Activated T-cell treated with anti-CD3 and anti-CD28 coated beads for 4 hours (primary cell): ENCODE results near the gene RNPEPL1.
"Not testable (repeated sequence)": the region's sequence is repeated elsewhere in the genome, so short reads cannot be mapped to it uniquely, and the experiment has no call there.

Source experiments
- DNase-seq: peaks from one replicate; pipeline ENCODE4 v3.0.0-alpha.2; 2020

Gene RNPEPL1, protein sequence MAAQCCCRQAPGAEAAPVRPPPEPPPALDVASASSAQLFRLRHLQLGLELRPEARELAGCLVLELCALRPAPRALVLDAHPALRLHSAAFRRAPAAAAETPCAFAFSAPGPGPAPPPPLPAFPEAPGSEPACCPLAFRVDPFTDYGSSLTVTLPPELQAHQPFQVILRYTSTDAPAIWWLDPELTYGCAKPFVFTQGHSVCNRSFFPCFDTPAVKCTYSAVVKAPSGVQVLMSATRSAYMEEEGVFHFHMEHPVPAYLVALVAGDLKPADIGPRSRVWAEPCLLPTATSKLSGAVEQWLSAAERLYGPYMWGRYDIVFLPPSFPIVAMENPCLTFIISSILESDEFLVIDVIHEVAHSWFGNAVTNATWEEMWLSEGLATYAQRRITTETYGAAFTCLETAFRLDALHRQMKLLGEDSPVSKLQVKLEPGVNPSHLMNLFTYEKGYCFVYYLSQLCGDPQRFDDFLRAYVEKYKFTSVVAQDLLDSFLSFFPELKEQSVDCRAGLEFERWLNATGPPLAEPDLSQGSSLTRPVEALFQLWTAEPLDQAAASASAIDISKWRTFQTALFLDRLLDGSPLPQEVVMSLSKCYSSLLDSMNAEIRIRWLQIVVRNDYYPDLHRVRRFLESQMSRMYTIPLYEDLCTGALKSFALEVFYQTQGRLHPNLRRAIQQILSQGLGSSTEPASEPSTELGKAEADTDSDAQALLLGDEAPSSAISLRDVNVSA

DNA sequence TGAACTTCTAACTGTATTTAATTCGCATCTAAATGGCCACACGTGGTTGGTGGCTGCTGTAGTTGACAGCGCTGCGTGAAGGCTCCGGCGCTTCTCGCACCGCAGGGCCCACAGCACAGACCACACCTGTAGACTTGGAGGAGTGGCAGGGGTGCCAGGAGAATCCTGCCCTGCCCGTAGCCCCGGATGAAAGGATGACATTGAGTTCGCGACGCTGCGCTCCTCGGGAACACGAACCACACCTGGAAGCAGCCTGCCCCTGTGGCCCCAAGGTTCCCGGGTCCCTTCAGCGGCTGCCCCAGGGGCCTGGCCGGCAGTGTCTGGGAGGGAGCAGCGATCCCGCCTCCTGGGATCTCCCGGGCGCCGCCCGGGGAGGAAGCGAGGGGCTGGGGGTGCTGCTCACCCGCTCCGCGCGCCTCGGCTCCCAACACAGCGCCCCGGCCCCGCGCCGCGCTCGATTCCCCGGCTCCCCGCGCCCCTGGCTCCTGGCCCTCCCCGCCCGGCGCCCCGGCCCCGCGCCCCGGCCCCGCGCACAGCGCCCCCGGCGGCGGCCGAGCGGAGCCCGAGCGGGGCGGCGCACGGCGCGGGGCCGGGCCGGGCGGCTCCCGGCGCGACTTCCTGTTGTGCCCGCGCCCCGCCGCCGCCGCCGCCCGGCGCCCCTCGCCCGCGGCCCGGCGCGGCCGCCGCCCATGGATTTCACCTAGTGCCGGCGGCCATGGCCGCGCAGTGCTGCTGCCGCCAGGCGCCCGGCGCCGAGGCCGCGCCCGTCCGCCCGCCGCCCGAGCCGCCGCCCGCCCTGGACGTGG lies at the start of gene RNPEPL1:
Gene RNPEPL1, plus strand, starts transcription at position 613 of the 806 bp plus-strand sequence. Its CDS starts 103 bp downstream, at position 716.
- DNase-seq: no peak

DNA sequence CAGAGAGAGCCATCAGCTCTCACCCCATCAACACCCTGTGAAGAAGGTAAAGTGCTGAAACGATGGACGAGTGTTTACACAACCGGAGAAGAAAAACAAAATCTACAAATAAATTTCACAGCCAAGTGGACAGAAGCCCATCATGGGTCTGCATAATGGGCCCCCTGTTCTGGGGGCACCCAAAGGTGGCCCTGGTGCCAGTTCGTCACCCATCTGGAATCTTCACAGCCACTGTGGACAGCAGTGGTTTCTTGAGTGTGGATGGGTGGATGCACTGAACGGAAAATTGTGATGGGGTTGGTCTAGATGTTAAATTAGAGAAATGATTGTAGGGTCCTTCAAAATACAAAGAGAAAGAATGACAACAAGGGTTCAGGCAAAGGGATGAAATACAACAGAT lies 49.3 kb upstream of the RNPEPL1 start:
- no peak for DNase-seq

DNA sequence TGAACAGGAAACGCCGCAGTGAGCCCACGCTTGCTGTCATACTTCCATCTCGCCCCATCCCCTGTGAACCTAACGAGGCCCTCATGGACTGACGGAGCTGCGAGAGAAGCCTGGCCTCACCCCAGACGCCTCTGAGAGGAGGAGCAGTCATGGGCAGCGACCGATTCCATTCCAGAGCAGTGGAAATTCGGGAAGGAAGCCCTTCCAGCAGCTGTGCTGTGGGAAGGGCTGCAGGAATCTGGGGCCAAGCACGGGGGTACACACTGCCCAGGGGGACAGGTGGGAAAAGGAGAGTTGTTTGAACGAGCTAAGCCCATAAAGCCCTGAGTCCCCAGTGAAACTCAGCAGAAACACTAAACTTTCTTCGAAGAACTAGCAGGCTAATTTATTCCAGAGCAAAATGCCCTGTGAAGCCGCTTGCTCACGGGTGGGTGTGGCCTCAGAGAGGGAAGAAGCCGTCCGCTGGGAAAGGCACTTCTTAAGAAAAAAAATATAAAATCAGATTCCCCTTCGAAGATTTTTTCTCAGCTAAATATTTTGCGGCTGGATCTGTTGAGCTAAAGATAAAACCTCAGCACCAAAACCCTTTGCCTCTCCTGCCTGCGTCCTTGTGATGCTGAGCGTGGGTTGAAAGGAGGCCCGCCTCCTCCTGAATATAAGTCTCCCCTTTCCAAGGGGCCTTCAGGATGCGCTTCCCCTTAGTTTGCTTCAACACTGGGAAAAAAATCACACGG lies 48.7 kb upstream of the RNPEPL1 start:
- no peak for DNase-seq

DNA sequence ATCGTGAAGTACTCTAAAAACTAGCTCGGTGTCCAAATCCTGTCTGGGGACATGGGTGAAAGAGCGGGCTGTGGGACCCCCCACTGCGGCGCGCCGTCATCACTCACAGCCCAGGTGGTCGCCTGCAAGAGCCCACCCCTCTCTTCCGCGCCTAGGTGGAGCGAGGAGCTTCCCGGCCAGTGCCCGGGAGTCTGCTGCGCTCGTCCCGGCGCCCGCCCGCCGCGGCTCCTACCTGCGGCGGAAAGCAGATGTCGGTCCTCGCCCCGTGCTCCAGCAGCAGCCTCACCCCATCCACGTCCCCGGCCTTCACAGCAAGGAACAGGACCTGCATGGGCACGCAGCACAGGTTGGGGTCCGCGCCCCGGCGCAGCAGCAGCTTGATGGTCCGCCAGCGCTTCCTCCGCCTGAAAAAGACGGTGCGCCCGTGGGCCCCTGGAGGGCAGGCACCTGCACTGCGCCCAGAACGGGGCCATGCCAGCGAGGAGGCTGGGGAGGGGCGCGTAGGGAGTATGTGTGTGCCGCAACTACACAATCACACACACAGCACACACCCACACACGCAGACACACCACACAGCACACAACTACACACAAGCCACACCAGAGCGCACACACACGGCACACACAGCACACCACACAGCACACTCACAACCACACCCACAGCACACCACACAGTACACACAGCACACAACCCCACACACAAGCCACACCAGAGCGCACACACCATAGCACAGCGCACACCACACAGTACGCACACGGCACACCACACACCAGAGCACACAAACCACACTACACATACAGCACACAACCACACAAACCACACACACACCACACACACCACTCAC lies 47.9 kb upstream of the RNPEPL1 start:
- DNase-seq: no peak

DNA sequence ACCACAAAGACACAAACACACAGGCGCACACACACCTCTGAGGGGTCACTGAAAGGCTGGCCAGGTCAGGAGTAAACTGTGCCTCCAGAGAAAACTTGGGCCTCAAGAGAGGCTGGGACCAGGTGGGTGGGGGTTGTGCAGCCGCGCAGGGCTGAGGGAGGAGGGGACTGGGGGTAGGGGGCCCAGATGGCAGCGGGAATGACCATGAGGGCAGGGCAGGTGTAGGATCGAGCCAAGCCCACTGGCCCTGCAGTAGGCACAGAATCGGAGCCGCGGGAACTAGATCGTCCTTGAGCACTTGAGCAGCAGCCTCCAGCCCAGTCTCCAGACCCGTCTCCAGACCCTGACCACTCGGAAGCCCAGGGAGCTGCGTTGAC lies 47.3 kb upstream of the RNPEPL1 start:
- no peak for DNase-seq

DNA sequence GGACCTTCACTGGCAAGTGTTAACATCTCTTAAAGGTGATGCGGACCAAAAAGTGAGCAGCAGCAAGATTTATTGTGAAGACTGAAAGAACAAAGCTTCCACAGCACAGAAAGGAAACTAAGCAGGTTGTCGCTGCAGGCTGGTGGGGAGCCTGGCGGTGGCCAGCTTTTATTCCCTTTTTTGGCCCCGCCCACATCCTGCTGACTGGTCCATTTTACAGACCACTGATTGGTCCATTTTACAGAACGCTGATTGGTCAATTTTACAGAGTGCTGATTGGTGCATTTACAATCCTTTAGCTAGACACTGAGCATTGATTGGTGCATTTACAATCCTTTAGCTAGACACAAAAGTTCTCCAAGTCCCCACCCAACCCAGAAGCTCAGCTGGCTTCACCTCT lies 46.4 kb upstream of the RNPEPL1 start:
- not testable (repeated sequence) for DNase-seq

DNA sequence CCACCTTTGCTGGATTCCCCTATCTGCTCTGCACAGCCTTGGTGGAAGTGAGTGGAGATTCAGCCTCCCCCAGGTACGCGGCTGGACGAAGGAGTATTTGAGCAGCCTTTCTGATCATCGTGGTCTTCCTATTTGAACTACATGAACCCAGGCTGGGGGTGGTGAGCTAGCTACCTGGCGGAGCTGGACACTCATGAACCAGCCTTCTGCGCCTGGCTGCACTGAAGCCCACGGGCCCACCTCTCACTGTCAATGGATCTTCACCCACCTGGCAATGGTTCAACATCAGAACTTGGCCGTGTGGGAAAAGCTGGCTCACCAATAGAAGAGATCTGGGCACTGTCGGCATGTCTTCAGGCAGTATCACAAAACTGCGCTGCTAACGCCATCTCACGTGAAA lies 45.9 kb upstream of the RNPEPL1 start:
- no peak for DNase-seq

DNA sequence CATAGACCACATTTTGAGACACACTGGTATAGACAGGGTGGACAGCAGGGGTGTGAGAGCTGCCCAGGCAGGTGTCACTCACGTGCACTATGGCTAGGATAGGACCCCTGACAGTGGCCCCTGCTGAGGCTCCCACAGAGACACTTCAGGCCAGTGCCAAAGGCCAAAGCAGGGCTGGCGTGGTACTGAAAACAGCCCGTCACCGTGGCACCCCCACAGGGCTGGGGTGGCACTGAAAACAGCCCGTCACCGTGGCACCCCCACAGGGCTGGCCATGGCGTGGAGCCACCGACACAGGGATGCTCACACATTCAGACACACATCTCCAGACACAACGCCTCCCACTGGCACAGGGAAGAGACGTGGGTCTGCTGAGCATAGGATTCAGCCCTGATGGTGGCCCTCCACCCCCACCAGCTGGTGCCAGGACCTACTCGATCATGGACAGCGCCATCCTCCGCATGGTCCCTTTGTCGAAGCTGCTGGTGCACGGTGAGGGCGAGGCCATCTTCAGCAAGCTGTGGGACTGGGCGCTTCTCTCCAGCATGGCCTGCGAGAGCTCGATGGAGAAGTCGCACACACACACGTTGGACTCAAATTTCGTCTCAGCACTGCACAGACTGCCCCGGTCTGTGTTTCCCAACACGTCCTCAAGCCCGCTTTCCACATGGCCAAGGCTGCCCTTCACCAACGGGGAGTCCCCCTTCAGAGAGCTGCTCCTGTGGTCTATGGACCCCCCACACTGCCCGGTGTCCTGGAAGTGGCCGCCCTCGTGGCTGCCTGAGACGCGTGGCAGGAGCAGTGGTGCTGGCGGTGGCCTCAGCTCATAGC lies 44.6 kb upstream of the RNPEPL1 start:
- DNase-seq: no peak

DNA sequence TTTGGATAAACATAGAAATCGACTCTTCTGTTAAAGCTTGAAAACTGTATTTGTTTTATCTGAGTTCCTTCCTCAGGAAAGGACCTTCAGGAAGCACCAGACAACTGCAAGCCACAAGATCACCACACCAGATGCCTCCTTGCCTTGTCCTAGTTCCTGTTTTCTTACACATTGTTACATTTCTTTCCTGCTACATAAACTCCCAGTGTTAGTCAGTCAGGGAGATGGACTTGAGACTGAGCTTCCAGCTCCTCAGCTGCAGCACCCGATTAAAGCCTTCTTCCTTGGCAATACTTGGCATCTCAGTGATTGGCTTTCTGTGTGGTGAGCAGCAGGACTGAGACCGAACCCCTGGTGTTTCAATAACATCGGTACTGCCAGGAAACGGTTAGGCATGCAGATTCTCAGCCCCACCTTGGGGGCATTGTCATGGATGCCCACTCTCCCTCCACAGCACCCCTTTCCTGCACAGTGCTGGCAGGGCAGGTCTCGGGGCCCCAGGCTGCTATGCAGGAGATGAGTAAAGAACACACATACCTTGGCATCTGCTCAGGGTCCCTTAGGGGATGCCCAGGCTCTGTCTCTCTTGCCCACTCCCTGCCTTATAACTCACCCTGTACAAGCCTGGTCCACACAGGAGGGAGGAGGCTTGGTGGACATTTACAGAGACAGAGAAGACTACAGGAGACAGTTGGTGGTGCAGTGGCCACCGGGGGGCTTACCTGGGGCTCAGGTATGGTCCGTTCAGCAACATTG lies 43.1 kb upstream of the RNPEPL1 start:
- DNase-seq: no peak

DNA sequence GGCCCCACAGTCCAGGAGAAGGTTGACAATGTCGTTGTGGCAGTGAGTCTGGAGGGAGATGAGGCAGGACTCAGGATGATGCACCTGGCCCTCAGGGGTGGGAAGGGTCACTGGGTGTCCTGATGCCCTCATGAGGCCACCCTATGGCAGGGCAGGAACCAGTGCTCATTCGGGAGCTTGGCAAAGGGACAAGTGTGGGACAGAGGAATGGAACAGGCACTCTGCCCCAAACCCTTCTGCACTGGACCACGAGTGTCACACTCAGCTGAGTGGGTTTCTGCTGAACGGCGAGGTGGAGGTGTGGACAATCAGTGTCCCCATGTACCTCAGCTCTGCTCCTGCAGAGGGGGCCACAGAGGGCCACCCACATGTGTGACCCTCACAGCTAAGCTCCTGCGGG lies 42.5 kb upstream of the RNPEPL1 start:
- DNase-seq: no peak

DNA sequence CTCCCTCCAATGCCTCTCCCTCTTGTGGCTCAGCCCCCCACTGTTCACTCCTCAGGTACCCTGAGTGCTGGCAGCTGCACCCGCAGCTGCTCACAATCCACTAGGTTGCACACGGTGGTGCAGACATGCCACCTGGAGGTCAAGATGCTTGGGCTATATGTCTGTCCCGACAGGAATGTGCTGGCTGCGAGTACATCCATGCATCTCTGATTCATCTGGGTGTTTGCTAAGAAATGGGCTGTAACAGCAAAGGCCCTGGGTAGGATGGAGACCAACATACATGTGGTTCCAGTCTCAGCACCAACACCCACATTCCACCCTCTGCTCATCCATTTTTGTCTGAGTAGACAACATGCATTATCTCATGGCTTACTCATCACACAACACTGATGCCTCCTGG lies 41.8 kb upstream of the RNPEPL1 start:
- DNase-seq: no peak

DNA sequence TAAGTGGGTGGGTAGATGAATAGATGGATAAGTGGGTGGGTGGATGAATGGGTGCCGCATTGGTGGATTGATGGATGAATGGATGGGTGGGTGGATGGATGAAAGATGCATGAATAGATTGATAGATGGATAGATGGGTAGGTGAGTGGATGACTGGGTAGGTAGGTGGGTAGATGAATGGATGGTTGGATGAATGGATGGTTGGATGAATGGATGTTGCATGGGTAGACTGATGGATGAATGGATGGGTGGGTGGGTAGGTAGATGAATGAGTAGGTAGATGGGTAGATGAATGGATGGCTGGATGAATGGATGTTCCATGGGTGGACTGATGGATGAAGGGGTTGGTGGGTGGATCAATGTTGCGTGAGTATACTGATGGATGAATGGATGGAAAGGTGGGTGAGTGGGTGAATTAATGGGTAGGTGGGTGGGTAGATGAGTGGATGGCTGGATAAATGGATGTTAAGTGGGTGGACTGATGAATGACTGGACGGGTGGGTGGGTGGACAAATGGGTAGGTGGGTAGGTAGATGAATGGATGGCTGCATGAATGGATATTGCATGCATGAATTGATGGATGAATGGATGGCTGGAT lies 41.0 kb upstream of the RNPEPL1 start:
- no peak for DNase-seq

DNA sequence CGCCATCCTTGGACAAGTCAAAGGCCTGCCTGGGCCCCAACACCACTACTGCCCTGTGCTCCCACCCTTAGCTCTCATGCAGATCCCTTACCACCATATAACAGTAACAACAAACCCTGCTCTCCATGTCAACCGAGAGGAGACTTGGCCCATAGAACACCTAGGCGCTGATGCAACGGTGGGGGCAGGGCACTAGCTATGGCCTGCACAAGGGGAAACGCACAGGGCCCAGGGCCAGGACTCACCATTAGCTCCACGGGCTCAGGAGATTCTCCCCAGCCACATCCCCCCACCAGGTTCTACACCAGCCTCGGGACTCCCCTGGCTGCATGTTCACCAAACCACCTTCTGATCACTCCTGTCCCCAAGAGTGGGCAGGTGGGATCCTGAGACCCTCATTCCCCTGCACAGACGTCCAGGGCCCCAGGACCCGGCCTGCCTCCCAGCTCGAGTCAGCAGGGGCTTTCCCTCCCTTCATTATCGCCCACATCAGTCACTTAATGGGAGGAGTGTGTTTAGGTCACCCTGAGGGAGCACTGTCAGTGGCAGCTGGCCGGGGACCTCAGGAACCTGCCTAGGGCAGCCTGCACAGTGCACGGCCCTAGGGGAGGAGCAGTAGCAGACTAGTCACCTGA lies 39.8 kb upstream of the RNPEPL1 start:
- no peak for DNase-seq

DNA sequence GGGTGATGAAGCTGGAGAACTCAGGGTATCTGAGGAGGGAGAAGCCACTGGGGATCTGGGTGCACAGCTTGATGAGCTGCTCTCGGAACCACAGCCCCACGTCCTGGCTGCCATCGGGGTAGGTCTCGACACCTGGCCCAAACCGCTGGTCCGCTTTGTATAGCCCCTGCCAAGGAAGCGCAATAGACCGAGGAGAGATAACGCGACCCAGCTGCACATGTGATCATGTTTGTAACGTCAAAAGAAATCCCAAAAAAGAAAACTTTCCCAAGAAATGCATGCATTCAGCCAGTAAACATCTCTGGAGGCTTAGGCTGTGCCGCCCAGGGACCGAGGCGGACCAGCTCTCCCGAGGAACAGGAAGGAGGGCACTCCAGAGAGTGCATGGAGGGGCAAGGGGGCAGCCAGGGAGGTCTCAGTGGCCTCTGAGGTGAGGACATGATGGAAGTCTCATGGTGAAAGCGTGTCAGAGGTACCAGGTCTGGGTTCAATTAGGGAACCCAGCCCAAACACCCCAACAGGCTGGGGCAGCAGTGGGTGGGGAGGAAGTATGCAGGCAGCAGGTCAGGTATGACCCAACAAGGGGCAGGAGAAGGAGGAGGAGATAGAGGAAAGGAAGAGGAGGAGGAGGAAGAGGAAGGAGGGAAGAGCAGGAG lies 38.8 kb upstream of the RNPEPL1 start:
- DNase-seq: no peak

DNA sequence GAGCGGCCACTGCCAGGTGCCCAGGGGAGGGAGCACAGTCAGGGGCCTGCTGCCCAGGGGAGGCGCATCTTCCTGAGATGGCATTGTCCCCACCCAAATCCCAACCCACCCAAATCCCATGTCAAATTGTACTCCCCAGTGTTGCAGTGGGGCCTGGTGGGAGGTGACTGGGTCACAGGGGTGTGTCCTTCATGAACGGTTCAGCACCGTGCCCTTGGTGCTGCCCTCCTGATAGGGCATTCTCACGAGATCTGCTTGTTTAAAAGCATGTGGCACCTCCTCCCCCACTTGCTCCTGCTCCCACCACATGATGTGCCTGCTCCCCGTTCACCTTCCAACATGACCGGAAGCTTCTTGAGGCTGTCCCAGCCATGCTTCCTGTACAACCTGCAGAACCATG lies 38.1 kb upstream of the RNPEPL1 start:
- DNase-seq: no peak

DNA sequence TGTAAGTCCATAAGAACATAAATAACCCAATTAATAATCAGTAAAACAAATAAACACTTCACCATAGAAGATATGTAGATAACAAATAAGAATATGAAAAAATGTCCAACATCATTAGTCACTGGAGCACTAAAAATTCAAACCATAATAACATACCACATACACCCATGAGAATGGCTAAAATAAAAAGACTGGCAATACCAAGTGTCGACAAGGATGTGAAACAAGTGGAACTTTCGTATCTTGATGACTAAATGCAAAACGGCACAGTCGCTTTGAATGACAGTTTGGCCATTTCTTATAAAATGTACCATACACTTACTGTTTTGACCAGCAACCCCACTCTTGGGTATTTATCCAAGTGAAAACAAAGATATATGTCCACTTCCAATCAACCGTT lies 37.2 kb upstream of the RNPEPL1 start:
- DNase-seq: no peak

DNA sequence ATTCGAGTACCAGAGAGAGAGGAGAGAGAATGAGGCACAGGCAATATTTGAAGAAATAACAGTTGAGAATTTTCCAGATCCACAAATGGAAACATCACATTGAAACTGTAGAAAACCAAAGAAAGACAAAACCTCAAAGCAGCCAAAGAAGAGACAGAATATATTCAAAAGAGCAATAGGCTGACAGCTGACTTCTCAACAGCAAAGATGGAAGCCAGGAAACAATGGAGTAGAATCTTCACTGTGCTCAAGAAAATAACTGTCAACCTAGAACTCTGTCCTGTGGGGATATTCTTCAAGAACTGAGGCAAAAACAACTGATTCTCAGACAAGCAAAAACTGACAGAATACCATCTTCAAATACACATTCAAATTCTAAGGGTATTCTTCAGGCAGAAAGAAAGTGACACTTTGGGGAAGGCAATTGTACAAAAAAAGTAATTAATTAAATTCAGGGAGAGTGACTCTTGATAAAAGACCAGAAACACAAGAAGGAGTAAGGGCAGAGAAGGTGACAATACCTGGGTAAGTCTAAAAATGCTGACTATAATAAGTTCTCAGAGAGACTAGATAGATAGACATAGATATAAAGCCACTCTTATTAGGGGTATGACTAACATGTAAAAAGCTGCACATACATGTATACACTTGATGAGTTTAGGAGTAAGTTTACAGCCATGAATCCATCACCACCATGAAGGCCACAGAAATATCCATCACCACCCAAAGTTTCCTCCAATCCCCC lies 36.1 kb upstream of the RNPEPL1 start:
- DNase-seq: no peak
